PC-3 (cell line): ENCODE measurements around the gene FAM53B. TPM values are rescaled to one million over a fixed set of nuclear protein-coding genes. Genes with fewer than 3 reads are reported as not detected.

ENCODE experiments used
- ATAC-seq: fragments of 200-7000 bp; cut with Tn5 transposase; 2 replicates; pipeline ENCODE4 v1.9.1; 2020; ENCODE audit warnings: mild to moderate bottlenecking, moderate library complexity
- BruUV-seq: library from RNA; stranded (reverse); fragments of 400-500 nt; replicated peaks from 2 replicates; lab custom pipeline; 2021; lab: Mats Ljungman, UMichigan
- CTCF ChIA-PET: fragments of 300-600 bp; sonication (Branson Sonifier 250); formaldehyde crosslinking; loops from one replicate; lab custom pipeline; 2022; ENCODE audit warnings: antibody characterized with exemption; lab: Charles Lee
- POLR2A ChIA-PET: fragments of 300-600 bp; sonication (Branson Sonifier 250); formaldehyde crosslinking; loops from one replicate; lab custom pipeline; 2022; ENCODE audit warnings: antibody characterized with exemption; ENCODE audit not compliant: unreplicated experiment; lab: Charles Lee
- DNase-seq: peaks from one replicate; pipeline ENCODE4 v3.0.0-alpha.2; 2015
- H2AFZ ChIP-seq: fragments of 300-600 bp; sonication (generic); 2 replicates; pipeline ENCODE4 v1.6.0; 2016; ENCODE audit warnings: antibody characterized with exemption, low read length
- H3F3A ChIP-seq: fragments of 300-600 bp; sonication (generic); one replicate; pipeline ENCODE4 v1.6.0; 2017; ENCODE audit warnings: antibody characterized with exemption, low read length, control low read depth, mild to moderate bottlenecking; ENCODE audit not compliant: unreplicated experiment
- H3K27ac ChIP-seq: fragments of 300-600 bp; sonication (generic); 2 replicates; pipeline ENCODE4 v1.5.1; 2016; ENCODE audit warnings: mild to moderate bottlenecking, low read length
- H3K27me3 ChIP-seq: fragments of 300-600 bp; sonication (generic); 2 replicates; pipeline ENCODE4 v1.6.1; 2016; ENCODE audit warnings: low read length, mixed read lengths
- H3K36me3 ChIP-seq: fragments of 300-600 bp; sonication (generic); 2 replicates; pipeline ENCODE4 v1.6.1; 2016; ENCODE audit warnings: low read depth, mixed run types, low read length, mixed read lengths
- H3K4me1 ChIP-seq: fragments of 300-600 bp; sonication (generic); 2 replicates; pipeline ENCODE4 v1.5.1; 2016; ENCODE audit warnings: low read length; ENCODE audit not compliant: insufficient read depth
- H3K4me2 ChIP-seq: fragments of 300-600 bp; sonication (generic); 2 replicates; pipeline ENCODE4 v1.6.0; 2016; ENCODE audit warnings: low read length
- H3K4me3 ChIP-seq: fragments of 300-600 bp; sonication (generic); 2 replicates; pipeline ENCODE4 v1.5.1; 2016; ENCODE audit warnings: mild to moderate bottlenecking, low read length, mixed read lengths
- H3K79me2 ChIP-seq: fragments of 300-600 bp; sonication (generic); 2 replicates; pipeline ENCODE4 v1.6.1; 2017; ENCODE audit warnings: low read length, mixed read lengths
- H3K9ac ChIP-seq: fragments of 300-600 bp; sonication (generic); 2 replicates; pipeline ENCODE4 v1.6.0; 2016; ENCODE audit warnings: mild to moderate bottlenecking, low read length
- H3K9me2 ChIP-seq: fragments of 300-600 bp; sonication (generic); replicated peaks from 2 replicates; pipeline ENCODE4 v1.6.1; 2016; ENCODE audit warnings: mixed run types, low read length, mixed read lengths
- H3K9me3 ChIP-seq: fragments of 300-600 bp; sonication (generic); 2 replicates; pipeline ENCODE4 v1.6.1; 2016; ENCODE audit warnings: low read length, mixed read lengths
- H4K20me1 ChIP-seq: fragments of 300-600 bp; sonication (generic); 2 replicates; pipeline ENCODE4 v1.6.1; 2016; ENCODE audit warnings: low read length, mixed read lengths
- EZH2 ChIP-seq: fragments of 300-600 bp; sonication (generic); IDR thresholded peaks from one replicate; pipeline ENCODE4 v1.6.1; 2017; ENCODE audit warnings: antibody characterized with exemption, mild to moderate bottlenecking, low read length; ENCODE audit not compliant: unreplicated experiment
- EZH2phosphoT487 ChIP-seq: fragments of 300-600 bp; sonication (generic); IDR thresholded peaks from 2 replicates; pipeline ENCODE4 v1.6.1; 2018; ENCODE audit warnings: mild to moderate bottlenecking, antibody characterized with exemption, low read length, borderline replicate concordance
- intact Hi-C: fragments of 100-400 bp; cut with micrococcal nuclease; formaldehyde crosslinking; loops from 2 replicates; pipeline ENCODE4 v1.9.0; 2023
- total RNA-seq: library from RNA; depleted of rRNA; stranded (reverse); fragments of >200 nt; gene quantifications from 2 replicates; pipeline ENCODE4 v1.2.3, GENCODE V29; 2014
- TF ChIP-seq, protein P1 (sequence below): fragments of 300-600 bp; sonication (generic); conservative IDR thresholded peaks from 2 replicates; pipeline ENCODE4 v1.5.1; 2017; ENCODE audit warnings: antibody characterized with exemption, low read depth, mild to moderate bottlenecking, low read length

FAM53B gene
- total RNA-seq, 1 experiment from 2014 or later: 19.4 TPM

- H3K27me3 ChIP-seq: no peaks in the 10 kb centered on the region
- no peaks in the 10 kb centered on the region for H3K9me3 ChIP-seq
- no peak for DNase-seq
- H3K9me2 ChIP-seq: no peaks in the 10 kb centered on the region
- H3K4me1 ChIP-seq: no peaks in the 10 kb centered on the region
- TF ChIP-seq EZH2 (no peak), EZH2phosphoT487 (no peak)
- TF ChIP-seq, protein P1, sequence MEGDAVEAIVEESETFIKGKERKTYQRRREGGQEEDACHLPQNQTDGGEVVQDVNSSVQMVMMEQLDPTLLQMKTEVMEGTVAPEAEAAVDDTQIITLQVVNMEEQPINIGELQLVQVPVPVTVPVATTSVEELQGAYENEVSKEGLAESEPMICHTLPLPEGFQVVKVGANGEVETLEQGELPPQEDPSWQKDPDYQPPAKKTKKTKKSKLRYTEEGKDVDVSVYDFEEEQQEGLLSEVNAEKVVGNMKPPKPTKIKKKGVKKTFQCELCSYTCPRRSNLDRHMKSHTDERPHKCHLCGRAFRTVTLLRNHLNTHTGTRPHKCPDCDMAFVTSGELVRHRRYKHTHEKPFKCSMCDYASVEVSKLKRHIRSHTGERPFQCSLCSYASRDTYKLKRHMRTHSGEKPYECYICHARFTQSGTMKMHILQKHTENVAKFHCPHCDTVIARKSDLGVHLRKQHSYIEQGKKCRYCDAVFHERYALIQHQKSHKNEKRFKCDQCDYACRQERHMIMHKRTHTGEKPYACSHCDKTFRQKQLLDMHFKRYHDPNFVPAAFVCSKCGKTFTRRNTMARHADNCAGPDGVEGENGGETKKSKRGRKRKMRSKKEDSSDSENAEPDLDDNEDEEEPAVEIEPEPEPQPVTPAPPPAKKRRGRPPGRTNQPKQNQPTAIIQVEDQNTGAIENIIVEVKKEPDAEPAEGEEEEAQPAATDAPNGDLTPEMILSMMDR: no peak
- no TSS peak for BruUV-seq
- no peak overlapping the region for H2AFZ ChIP-seq
- no peak overlapping the region for H3K4me3 ChIP-seq
- ChIA-PET CTCF (no interaction called here), POLR2A (interaction anchor here (0.5 to 0.7 kb wide), 2 partner anchors 181 to 268 kb away, joined by 5 to 7 read pairs; no protein-coding TSS in a partner anchor)
- intact Hi-C loops: no loop called here
- ATAC-seq: no peak
- no peaks in the 10 kb centered on the region for H3K79me2 ChIP-seq
- H4K20me1 ChIP-seq: no peaks in the 10 kb centered on the region
- no peak overlapping the region for H3K4me2 ChIP-seq
- no peaks in the 10 kb centered on the region for H3K36me3 ChIP-seq
- H3F3A ChIP-seq: no peaks in the 10 kb centered on the region
- no peak overlapping the region for H3K27ac ChIP-seq
- no peak overlapping the region for H3K9ac ChIP-seq
Measured at GRCh38 chr10:124689911-124690498, 54.2 kb downstream of the FAM53B start.

GRCh38 chr10:124688889-124689670 is 55.1 kb downstream of the FAM53B start:
- no peak for ATAC-seq
- no TSS peak for BruUV-seq
- intact Hi-C loops: no loop called here
- Histone ChIP-seq H3F3A (no peaks in the 10 kb centered on the region), H3K27me3 (no peaks in the 10 kb centered on the region), H3K79me2 (no peaks in the 10 kb centered on the region), H4K20me1 (no peaks in the 10 kb centered on the region), H3K36me3 (no peaks in the 10 kb centered on the region), H3K9ac (no peak overlapping the region), H3K4me3 (no peak overlapping the region), H3K4me1 (no peaks in the 10 kb centered on the region), H3K9me3 (no peaks in the 10 kb centered on the region), H3K27ac (no peak overlapping the region), H3K4me2 (no peak overlapping the region), H2AFZ (no peak overlapping the region), H3K9me2 (no peaks in the 10 kb centered on the region)
- DNase-seq: no peak
- no peak for TF ChIP-seq EZH2
- ChIA-PET CTCF (no interaction called here), POLR2A (no interaction called here)

GRCh38 chr10:124688386-124688785 is 55.8 kb downstream of the FAM53B start:
- Histone ChIP-seq H3K4me1 (no peaks in the 10 kb centered on the region), H3K27ac (no peak overlapping the region), H3K27me3 (no peaks in the 10 kb centered on the region), H3K9me2 (no peaks in the 10 kb centered on the region), H3F3A (no peaks in the 10 kb centered on the region), H3K4me2 (no peak overlapping the region), H3K36me3 (no peaks in the 10 kb centered on the region), H3K79me2 (no peaks in the 10 kb centered on the region), H3K9ac (no peak overlapping the region), H3K4me3 (no peak overlapping the region), H4K20me1 (no peaks in the 10 kb centered on the region), H3K9me3 (no peaks in the 10 kb centered on the region), H2AFZ (no peak overlapping the region)
- ATAC-seq (no peak), DNase-seq (no peak)
- BruUV-seq: no TSS peak
- TF ChIP-seq, protein P1: no peak
- TF ChIP-seq EZH2phosphoT487 (no peak), EZH2 (no peak)
- CTCF ChIA-PET: no interaction called here
- intact Hi-C loops: no loop called here
- POLR2A ChIA-PET: no interaction called here
